Astrocyte of the spinal cord (primary cell): ENCODE data around the gene ZNF446.
A peak's percentile ranks its signal among the peaks of the same experiment; 100 is the strongest.
"Not testable (repeated sequence)": the region's sequence is repeated elsewhere in the genome, so short reads cannot be mapped to it uniquely, and the experiment has no call there.

Source experiments
- DNase-seq: peaks from one replicate; pipeline ENCODE4 v3.0.0; 2011; ENCODE audit warnings: low read depth, low spot score
- H3K4me3 ChIP-seq: 2 replicates; pipeline ENCODE4 v1.5.1; 2011; ENCODE audit warnings: low read depth, mild to moderate bottlenecking, low read length, moderate library complexity
- in situ Hi-C: cut with HindIII; loops from 2 replicates; pipeline ENCODE4 v1.10.0; 2017; ENCODE audit warnings: low sequenced_read_pairs
- TF ChIP-seq, protein P1 (sequence below): IDR thresholded peaks from 2 replicates; pipeline ENCODE4 v1.5.1; 2012; ENCODE audit warnings: low read depth, mild to moderate bottlenecking, low read length, inconsistent platforms

The ZNF446 gene

GRCh38 chr19:58479303-58479702 lies 3.2 kb downstream of the ZNF446 start:
- no peak overlapping the region for H3K4me3 ChIP-seq
- DNase-seq: no peak
- TF ChIP-seq, protein P1, sequence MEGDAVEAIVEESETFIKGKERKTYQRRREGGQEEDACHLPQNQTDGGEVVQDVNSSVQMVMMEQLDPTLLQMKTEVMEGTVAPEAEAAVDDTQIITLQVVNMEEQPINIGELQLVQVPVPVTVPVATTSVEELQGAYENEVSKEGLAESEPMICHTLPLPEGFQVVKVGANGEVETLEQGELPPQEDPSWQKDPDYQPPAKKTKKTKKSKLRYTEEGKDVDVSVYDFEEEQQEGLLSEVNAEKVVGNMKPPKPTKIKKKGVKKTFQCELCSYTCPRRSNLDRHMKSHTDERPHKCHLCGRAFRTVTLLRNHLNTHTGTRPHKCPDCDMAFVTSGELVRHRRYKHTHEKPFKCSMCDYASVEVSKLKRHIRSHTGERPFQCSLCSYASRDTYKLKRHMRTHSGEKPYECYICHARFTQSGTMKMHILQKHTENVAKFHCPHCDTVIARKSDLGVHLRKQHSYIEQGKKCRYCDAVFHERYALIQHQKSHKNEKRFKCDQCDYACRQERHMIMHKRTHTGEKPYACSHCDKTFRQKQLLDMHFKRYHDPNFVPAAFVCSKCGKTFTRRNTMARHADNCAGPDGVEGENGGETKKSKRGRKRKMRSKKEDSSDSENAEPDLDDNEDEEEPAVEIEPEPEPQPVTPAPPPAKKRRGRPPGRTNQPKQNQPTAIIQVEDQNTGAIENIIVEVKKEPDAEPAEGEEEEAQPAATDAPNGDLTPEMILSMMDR: no peak
- in situ Hi-C loops: no loop called here

GRCh38 chr19:58479736-58480480 lies 3.8 kb downstream of the ZNF446 start:
- in situ Hi-C loops: no loop called here
- DNase-seq: no peak
- TF ChIP-seq, protein P1: no peak
- H3K4me3 ChIP-seq: no peak overlapping the region

GRCh38 chr19:58480481-58480830 lies 4.3 kb downstream of the ZNF446 start:
- DNase-seq: no peak
- TF ChIP-seq, protein P1: no peak
- in situ Hi-C loops: no loop called here
- no peak overlapping the region for H3K4me3 ChIP-seq

- in situ Hi-C loops: no loop called here
- TF ChIP-seq, protein P1: no peak
- no peak overlapping the region for H3K4me3 ChIP-seq
- no peak for DNase-seq
Observed at GRCh38 chr19:58480831-58481230, 4.7 kb downstream of the ZNF446 start.

GRCh38 chr19:58482372-58482771 lies 6.2 kb downstream of the ZNF446 start:
- in situ Hi-C loops: no loop called here
- H3K4me3 ChIP-seq: no peak overlapping the region
- TF ChIP-seq, protein P1: no peak
- no peak for DNase-seq

DNA sequence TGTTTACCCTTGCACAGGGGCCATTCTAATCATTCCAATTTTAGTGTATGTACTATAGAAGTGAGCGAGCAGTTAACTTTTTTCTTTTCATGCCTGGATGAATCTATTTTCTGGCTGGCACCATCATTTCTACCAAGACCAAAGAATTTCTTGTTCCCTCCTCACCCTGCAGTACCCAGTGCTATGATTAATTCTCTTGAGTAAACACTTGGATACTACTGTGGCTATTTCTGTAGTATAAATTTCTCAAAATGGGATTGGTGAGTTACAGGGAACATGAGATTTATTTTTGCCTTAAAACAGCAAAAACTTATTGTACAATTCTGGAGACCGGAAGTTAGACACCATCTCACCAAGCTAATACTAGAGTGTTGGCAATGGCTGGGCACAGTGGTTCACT lies 7.6 kb downstream of the ZNF446 start:
- TF ChIP-seq, protein P1: no peak
- no peak for DNase-seq
- in situ Hi-C loops: no loop called here
- no peak overlapping the region for H3K4me3 ChIP-seq

DNA sequence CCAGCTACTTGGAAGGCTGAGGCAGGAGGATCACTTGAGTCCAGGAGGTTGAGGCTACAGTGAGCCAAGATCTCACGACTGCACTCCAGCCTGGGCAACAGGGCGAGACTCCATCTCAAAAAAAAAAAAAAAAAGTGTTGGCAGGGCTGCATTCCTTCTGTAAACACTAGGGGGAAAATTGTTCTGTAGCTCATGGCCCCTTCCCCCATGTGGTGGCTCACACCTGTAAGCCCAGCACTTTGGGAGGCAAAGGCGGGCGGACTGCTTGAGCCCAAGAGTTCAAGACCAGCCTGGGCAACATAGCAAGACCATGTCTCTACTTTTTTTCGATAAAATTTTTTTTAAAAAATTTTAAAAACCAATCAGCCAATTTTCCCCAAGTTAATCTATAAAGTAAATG lies 8.2 kb downstream of the ZNF446 start:
- in situ Hi-C loops, DNase-seq, H3K4me3 ChIP-seq: not testable (repeated sequence)
- TF ChIP-seq, protein P1: peak; percentile 6
